HG03095 (cell line): Measurements from ENCODE around the gene SLC29A3.

ENCODE experiments used
- ATAC-seq: cut with Tn5 transposase; IDR thresholded peaks from one replicate; pipeline ENCODE4 v1.9.1; 2021; ENCODE audit warnings: moderate library complexity; ENCODE audit not compliant: unreplicated experiment

SLC29A3 gene

DNA sequence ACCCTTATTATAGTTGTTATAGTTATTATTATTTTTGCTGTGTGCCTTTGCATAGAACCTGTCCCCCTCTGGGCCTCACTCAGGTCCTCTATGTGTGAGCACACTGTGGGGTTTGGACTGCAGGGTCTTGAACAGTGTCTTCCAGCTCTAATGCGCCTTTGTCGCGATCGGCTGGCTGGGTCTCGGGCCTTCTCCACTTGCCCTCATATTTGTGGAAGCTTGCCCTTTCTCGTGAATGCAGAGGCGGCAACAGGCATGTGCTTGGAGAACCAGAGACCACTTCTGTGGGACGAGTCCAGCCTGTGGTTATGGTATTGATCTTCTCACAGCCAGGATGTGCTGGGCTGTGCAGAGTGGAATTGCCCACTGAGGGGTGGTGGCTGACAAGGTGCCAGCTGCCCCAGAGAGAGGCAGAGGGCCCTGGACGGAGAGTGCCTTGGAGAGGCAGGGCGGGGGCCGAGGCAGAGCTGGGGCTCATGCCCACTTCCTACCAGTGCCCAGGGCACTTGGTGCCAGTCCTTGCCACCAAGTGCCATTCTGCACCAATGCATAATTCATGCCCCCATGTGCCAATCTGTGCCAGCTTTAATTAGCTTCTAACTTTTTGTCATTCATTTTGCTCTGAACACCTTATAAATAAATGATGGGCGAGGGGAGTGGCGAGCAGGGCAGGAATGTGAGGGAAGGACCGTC, 70.9 kb downstream of the SLC29A3 start:
- ATAC-seq: no peak

DNA sequence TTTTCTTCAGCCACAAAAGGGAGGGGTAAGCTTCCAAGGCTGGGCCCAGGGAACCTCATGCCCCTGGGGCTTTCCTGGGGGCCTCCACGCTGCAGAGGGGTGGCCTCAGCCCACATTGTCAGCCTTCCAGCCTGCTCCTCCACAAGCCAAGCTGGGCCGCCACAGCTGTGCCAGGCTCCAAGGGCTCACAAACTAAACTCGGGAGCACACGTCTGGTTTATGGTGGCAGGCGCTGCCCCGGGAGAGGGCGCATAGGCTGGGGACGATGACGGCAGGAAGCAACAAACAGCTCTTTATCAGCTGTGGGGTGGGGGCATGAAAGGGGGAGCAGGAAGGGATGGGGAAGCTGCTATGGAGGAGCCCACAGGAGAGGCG, 71.4 kb downstream of the SLC29A3 start:
- ATAC-seq: no peak

DNA sequence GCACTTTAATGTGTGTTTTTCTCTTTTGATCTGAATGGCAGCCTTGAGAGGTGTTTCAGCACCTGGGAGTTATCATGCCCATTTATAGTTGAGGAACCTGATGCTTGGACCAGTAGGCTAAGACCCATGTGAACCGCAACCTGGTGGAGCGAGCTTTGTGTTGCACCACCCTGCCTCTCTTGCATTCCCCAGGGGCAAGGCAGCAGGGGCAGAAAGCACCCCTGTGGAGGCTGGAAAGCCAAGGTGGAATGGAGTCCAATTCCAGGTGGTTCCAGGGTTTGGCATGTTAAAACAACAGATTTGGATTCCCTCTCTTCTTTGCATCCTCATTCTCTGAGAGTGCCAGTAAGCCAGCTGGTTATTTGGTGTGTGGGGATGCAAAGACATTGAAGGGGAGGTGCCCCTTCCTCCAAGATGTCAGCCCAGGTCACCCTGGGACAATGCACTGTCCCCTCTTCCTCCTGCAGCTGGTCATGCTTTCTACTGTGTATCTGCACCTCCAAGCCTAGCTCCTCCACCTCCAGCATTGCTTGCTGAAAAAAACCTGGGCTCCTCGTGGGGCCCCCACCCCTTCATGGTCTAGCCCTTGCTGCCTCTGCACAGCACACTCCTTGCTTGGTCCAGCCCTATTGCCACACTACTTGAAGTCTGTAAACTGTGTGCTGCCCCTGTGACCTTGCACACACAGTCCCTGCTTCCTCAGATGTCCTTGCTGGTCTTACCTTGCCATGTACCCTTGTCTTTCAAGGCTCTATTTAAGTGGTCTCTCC, 72.0 kb downstream of the SLC29A3 start:
- no peak for ATAC-seq

DNA sequence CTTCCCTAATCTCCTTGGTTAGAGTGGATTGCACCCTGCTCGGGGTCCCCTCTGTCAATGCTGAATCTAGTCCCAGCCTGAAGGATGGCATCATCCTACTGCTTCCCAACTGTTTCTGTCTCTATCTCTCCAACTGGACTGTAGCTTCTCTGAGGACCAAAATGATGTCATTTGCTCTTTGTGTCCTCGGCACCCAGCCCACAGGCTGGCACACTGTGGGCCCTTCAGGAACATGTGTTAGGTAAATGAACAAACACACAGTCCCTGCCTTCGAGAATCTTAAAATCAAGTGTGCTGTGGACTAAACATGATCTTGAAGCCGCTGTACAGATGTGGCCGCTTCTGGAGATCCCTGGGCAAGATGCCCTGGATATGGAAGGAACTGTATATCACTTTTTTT, 72.6 kb downstream of the SLC29A3 start:
- ATAC-seq: no peak

DNA sequence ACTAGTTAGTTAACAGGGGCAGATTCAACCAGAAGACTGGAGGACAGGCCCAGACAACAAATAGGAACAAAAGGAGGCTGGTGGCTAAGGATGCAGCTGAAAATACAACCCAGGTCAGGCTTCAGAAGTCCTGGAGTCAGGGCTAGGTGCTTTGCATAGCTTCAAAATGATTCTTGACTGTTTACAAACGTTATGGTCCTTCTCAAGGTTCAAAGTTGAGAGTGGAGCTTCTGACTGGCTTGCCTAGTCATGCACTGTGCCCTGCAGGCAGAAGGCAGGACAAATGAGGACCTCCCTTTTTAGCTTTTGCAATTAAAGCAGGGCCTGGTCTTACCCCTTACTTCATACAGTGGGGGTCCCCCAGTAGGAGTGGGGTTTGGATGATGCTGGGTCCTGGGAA, 73.2 kb downstream of the SLC29A3 start:
- ATAC-seq: no peak

DNA sequence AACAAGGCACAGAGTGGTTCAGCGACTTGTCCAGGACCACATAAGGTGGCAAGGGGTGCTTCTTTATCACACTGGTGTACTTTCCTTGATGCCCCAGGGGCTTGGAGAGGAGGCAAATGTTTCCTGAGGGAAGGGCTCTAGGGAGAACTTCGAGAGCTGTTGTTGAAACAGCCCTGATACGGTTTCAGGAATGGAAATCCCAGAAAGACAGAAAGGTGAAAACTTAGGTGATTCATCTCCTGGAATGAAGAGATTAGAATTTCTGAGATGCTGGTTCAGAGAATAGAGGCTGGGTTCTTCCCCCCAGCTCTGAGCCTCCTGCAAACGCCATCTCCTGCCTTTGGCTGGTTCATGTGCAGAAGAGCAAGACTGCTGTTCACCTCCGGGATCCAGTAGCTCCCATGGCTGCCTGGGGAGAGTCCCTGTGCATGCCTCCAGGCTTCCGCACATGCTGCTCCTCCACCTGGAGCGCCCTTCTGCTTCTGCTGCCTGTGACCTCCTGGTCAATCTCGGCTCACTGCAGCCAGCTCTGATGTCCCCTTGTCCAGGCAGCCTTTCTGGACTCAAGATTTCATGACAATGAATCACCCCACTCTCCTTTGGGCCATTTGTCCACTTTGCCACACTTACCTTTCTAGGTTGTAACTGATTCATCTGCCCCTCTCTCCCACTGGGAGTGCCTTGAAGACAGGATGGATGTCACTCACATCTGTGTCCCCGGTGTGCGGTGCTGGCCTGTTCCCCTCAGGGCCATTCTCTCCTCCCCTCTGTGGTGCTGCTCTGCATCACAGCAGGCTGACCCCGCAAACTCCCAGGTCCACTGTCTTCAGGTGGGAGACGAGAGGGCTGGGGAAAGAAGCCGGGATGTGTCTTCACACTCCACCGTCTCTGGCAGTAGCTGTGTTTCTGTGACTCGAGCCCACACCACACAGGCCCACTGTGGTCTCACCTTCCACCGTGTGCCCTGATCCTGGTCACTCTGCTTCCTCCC, 74.0 kb downstream of the SLC29A3 start:
- ATAC-seq: no peak

DNA sequence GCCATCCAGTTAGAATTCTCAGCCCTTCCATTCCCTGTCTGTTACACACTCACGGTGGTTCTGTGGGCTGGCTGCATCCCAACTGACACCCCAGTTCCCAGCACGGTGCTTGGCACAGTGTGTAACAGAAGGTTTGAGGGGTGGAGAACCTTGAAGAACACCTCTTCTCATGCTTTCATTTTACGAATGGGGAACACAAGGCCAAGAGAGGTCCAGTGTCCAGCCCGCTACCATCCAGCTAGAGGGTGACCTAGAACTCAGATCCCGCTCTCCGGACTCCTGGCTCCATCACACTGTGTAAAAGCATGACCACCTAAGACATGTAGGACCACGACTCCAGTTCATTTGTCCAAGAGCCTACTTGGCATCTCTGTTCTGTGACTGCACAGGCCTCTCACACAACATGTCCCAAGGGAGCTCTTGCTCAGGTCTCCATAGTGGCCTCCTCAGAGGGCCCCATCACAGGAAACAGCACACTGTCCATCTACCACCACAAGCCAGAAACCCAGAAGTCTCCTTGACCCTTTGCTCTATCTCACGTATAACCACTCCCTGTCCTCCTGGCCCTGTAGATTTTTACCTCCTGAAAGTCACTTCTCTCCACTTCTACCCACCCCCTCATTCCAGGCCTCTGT, 74.9 kb downstream of the SLC29A3 start:
- no peak for ATAC-seq

DNA sequence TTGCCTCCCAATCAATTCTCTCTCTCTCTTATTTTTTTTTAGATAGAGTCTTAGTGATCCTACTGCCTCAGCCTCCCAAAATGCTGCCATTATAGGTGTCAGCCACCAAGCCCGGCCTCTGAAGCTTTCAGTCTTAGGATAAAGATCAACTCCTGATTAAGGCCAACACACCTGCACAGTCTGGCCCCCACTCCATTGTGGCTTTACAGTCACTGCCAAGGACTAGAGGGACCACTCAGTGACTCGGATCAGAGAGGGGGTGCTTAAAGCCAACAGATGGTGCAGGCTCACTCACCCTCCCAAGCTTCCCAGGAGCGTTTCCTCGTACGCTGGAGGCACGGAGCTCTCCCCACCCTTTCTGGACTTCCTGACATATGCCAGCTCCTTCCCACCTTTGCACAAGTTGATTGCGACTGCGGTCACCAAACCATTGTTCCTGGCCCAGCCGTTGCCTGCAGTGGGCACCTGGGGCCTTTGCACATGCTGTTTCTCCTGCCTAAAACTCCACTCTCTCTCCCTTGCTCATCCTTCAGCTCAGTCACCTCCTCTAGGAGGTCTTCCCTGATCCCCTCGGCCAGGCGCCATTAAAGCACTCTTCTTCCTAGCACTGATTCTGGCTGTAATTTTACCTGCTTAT, 76.0 kb downstream of the SLC29A3 start:
- no peak for ATAC-seq

DNA sequence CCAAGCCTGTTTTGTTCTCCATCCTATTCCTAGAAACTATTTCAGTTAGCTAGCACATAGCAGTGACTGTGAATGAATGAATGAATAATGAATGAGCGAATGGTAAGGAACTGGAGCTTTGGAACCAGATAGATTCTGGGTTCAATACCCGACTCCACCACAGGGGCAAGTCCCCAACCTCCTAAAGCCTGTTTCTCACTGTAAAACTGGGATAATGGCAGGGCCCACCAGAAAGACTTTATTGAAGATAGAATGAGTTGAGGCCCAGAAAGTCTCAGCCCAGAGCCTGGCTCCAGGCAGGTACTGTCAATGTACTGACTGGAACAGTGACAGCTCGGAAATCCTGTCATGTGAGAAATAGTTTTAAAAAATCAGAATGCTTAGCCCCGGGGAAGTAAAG, 76.6 kb downstream of the SLC29A3 start:
- ATAC-seq: no peak

DNA sequence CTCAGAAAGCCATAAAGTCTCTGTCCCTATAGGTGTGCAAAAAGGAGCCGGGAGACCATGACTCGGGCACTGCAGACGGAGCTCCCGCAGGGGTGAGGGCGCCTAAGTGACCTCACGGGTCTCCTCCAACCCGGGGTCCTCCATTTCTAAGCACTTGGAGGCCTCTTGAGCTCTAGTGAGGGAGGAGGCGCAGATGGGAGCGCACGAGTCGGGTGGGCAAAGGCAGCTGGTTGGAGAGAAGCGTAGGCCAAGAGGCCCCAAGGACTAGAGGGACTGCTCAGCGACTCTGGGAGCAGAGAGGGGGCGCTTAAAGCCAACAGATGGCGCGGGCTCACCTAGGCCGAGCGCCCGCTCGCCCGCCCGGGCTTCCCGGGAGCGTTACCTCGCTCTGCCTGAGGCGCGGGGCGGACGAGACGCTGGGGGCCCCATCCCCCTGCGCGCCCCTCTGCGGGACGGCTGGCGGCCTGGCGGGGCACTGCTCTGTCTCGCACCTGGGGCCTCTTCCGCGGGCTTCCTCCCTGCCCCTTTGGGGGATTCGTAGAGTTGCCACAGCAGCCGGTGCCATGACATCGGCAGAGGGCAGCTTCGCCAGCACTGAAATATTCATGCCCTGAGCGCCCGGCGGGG, 77.1 kb downstream of the SLC29A3 start:
- ATAC-seq: no peak

DNA sequence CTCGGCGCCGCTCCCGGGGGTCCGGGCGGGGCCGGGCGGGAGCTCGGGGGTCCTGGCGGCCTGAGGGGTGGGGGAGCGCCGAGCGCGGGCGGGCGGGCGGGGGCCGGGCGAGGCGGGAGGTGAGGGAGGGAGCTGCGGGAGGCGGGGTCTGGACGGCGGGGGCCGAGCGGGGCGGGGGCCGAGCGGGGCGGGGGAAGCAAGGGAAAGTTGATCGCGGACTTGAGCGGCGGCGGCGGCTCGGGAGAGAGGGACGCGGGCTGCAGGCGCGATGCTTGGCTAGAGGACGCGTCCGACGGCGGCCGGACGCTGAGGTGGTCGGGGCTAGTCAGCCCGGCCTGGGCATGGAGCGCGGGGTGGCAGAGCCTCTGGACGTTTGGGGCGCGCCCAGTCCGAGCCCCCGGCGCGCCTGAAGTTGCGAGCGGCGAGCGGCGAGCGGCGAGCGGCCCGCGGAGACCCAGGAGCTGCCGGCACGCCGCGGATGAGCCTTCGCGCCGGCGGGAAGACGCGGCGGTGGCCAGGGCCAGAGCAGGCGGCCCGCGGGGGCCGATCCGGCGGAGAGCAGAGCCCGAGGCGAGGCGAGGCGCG, 77.7 kb downstream of the SLC29A3 start, which contains the start of gene CDH23:
Gene CDH23 (plus strand): TSS at position 210 of the 585 bp plus-strand sequence. CDS start 42,912 bp downstream, outside the sequence.
- no peak for ATAC-seq

DNA sequence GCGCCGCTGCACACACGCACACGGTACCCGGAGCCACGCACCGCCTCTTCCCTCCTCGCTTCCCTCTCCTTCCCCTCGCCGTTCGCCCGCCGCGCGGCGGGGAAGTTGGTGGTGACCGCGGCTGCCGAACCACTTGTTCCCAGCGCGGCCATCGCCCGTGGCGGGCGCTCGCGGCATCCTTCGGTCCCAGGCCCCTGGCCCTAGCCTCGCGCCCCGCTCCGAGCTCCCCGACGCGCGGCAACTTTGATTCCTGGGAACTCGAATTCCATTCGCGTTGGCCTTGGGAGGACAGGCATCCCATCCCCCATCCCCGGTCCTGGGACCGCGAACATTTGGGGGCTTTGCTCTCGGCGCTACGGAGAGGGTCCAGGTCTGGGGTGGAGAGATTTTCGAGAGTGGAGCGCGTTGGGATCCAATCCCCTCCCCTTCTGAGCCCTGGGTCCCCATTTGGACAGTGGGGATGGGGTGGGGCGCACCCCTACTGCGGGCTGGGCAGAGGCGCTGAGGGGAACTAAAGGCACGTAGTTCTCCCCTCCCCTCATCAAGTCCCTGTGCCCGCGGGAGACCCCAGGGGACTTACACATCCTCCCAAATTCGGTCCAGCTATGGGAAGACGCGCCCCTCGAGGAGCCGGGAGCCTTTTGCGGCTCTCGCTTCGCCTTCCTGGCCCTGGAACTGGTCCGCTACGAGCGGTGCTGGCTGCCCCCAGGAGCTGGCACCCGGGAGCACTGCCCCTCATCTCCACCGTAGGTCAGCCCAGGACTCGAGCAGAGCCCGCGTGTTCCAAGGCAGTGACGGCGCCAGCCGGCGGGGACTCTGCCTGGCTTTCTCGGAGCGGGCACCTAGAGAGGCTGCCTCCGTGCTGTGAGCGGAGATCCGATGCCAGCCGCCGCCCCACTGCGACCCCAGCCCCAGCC, 78.5 kb downstream of the SLC29A3 start:
- ATAC-seq: no peak

DNA sequence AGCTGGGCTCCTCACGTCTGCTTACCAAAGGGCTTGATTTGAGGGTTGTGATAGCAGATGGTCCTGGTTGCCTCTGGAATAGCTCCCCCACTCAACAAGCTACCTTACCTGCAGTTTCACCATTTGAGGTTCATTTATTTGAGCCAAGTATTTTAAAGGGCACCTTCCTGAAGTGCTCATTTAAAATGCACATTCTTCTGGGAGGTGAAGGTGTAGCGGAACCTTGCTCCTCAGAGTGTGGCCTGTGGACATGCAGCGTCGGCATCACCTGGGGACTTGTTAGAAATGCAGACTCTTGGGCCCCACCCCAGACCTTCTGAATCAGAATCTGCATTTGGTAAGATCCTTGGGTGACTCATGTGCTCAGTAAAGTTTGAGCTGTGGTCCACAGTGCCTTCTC, 79.9 kb downstream of the SLC29A3 start:
- no peak for ATAC-seq

DNA sequence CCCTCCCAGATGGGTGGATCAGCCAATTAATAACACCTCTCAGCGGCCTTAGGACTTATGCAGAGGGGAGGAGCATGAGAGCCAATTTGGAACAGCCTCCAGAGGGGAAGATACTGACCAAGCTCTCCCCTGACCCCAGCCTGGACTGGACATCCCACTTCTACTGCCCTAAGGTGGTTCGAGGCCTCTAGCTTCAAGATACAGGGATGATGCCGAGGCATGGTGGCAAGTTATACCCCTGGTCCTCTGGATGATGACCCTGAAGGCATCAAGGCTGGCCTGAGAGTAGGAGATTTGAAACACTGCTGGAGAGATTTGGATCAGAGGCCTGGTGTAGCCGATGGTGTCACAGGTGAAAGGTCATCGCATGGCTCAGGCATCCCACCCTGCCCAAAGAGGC, 80.9 kb downstream of the SLC29A3 start:
- no peak for ATAC-seq

DNA sequence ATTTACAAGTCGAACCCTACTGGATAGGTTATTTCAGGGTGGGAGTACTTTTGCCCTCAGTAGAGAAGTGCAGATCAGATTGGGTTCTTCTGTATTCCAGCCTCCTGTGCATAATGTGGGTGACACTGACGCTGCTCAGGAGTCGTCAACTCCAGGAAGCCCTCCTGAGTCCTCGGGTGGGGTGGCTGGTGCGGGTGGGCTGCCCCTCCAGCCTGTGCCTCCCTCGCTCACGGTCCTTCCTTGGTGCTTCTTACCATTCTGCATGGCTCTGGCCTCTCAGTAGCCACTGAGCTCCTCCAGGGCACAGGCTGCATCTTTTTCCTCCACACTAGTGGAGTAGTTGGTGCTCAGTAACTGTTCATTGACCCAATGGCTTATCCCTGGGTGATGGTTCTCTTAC, 82.0 kb downstream of the SLC29A3 start:
- no peak for ATAC-seq

DNA sequence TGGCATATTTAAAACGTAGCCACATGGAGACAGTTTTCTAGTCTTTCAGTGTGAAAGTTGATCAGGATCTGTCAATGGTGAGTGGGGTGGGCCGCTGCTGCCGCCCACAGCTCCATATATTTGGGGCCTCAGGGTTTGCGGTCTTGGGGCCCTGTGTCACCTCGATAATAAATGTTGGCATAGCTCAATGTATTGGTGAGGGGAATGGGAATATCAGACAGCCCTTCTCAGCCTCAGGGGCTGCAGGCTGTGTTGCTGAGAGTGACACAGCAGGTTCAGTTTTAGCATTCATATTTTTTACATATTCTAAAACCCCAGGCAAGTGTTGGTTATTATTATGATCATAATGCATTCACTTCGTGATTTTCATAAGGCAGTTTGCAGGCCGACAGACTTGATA, 82.9 kb downstream of the SLC29A3 start:
- no peak for ATAC-seq

DNA sequence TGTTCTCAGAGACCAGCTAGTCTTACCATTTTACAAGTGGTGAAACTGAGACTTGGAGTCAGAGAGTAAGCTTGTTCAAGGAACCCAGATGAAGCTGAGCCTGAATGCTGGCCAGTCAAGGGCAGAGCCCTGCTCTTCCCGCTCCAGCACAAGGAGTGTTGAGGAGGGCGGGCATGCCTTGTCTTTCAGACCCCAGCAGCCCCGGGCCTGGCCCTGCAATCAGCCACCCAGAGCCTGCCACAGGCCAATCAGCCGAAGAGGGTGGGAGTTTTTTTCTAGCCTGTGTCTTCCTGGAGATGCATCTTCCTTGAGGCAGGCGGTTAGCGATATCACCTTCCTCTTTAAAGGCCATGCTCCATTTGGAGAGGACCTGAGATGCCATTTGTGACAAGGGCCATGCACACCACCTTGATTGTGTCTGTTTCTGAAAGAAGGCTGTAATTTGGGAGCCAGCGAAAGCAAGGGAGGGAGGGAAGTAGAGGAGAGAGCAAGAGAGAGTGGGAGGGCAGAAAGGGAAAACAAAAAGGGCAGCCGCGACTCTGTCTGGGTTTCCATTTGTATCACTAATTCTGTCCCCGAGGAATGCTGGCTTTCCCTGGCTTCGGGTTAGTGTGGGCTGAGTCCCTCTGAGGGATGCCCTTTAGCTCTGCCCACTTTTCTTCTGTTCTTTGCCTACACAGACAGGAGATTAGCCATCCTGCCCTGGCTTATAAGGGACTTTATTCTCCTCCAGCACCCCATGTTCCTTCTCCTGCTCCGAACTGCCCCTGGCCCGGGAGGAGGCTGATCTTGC, 85.6 kb downstream of the SLC29A3 start:
- no peak for ATAC-seq

DNA sequence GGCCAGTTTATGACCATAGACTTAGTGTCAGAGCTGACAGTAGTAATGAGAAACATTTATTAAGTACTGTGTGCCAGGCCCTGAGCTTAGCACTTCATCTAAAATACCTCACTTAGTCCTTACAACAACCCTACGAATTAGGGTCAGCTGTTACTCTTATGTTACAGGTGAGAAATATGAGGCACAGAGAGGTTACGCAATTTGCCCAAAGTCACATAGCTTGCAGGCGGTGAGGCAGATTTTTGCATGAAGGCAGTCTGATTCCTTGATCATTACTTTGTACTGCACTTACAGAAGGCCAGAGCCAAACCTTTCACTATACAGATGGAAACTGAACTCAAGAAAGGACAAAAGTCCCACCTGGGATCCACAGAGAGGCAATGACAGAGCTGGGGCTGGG, 87.8 kb downstream of the SLC29A3 start:
- ATAC-seq: no peak
